GM12878 (cell line): Measurements from ENCODE around the gene TACC2. TPM values are rescaled to one million over a fixed set of nuclear protein-coding genes. Genes with fewer than 3 reads are reported as not detected.

Experiments used
- ATAC-seq: fragments of 200-7000 bp; cut with Tn5 transposase; 3 replicates; pipeline ENCODE4 v1.9.1; 2020; ENCODE audit warnings: mild to moderate bottlenecking, moderate library complexity
- BruUV-seq: library from RNA; stranded (reverse); fragments of 400-500 nt; replicated peaks from 2 replicates; lab custom pipeline; 2021; lab: Mats Ljungman, UMichigan
- CTCF ChIA-PET: fragments of 300-600 bp; sonication (Branson Sonifier 250); formaldehyde crosslinking; extraction: SDS; loops from one replicate; lab custom pipeline; 2021; ENCODE audit warnings: inconsistent platforms; lab: Yijun Ruan, JAX
- POLR2A ChIA-PET: fragments of 350-600 bp; formaldehyde crosslinking; extraction: SDS; loops from one replicate; lab custom pipeline; 2021; ENCODE audit warnings: inconsistent platforms; lab: Charles Lee
- RAD21 ChIA-PET: fragments of 300-600 bp; sonication (Branson Sonifier 250); formaldehyde crosslinking; loops from one replicate; lab custom pipeline; 2023; ENCODE audit warnings: antibody characterized with exemption; ENCODE audit not compliant: unreplicated experiment; lab: Charles Lee
- SMC1A ChIA-PET: fragments of 300-600 bp; sonication (Branson Sonifier 250); formaldehyde crosslinking; loops from one replicate; lab custom pipeline; 2023; ENCODE audit not compliant: unreplicated experiment, uncharacterized antibody; lab: Charles Lee
- DNase-seq: peaks from one replicate; pipeline ENCODE4 v3.0.0-alpha.2; 2011; ENCODE audit warnings: low read depth, low spot score
- FAIRE-seq: peaks from 3 replicates; lab custom pipeline; 2011; peaks lifted over from hg19 to GRCh38; lab: Jason Lieb, UNC
- H2AFZ ChIP-seq: 2 replicates; pipeline ENCODE4 v1.6.0; 2011; ENCODE audit warnings: low read depth, low read length, control low read depth; ENCODE audit not compliant: control insufficient read depth
- H3K27ac ChIP-seq: 2 replicates; pipeline ENCODE4 v1.5.1; 2011; ENCODE audit warnings: control low read depth; ENCODE audit not compliant: control insufficient read depth, insufficient read depth
- H3K27me3 ChIP-seq, 2 experiments: replicated peaks in 1 of 2; 2 replicates each; pipeline versions ENCODE4 v1.6.0 to v1.6.1; 2011; ENCODE audit warnings: low read length in 1 of 2; ENCODE audit not compliant: control insufficient read depth in 2 of 2, insufficient read depth in 2 of 2
- H3K36me3 ChIP-seq, 2 experiments: 2 replicates each; pipeline ENCODE4 v1.5.1; 2011; ENCODE audit warnings: low read length in 1 of 2; ENCODE audit not compliant: control insufficient read depth in 2 of 2, insufficient read depth in 2 of 2
- H3K4me1 ChIP-seq: 2 replicates; pipeline ENCODE4 v1.6.1; 2011; ENCODE audit warnings: mild to moderate bottlenecking, low read length, moderate library complexity, mixed read lengths; ENCODE audit not compliant: control insufficient read depth, insufficient read depth
- H3K4me2 ChIP-seq: 2 replicates; pipeline ENCODE4 v1.6.0; 2011; ENCODE audit warnings: control low read depth; ENCODE audit not compliant: control insufficient read depth, insufficient read depth
- H3K4me3 ChIP-seq: fragments of 200-600 bp; sonication (generic); 2 replicates; pipeline ENCODE4 v1.5.1; 2016
- H3K79me2 ChIP-seq: 2 replicates; pipeline ENCODE4 v1.6.0; 2011; ENCODE audit warnings: low read length; ENCODE audit not compliant: control insufficient read depth, insufficient read depth
- H3K9ac ChIP-seq: 2 replicates; pipeline ENCODE4 v1.8.0; 2011; ENCODE audit warnings: low read length, control low read depth, mixed read lengths; ENCODE audit not compliant: control insufficient read depth, insufficient read depth
- H3K9me3 ChIP-seq: replicated peaks from 3 replicates; pipeline ENCODE4 v1.5.1; 2011; ENCODE audit warnings: mild to moderate bottlenecking, low read length; ENCODE audit not compliant: control insufficient read depth, insufficient read depth
- H4K20me1 ChIP-seq: 2 replicates; pipeline ENCODE4 v1.6.0; 2011; ENCODE audit not compliant: control insufficient read depth, insufficient read depth
- JUNB ChIP-seq: IDR thresholded peaks from 2 replicates; pipeline ENCODE4 v1.6.1; 2016; ENCODE audit warnings: antibody characterized with exemption, mild to moderate bottlenecking
- NR2C2 ChIP-seq: IDR thresholded peaks from 2 replicates; pipeline ENCODE4 v1.6.1; 2011; ENCODE audit warnings: borderline replicate concordance, low read depth; ENCODE audit not compliant: control insufficient read depth, insufficient read length
- POLR2AphosphoS5 ChIP-seq: IDR thresholded peaks from 2 replicates; pipeline ENCODE4 v1.6.1; 2011; ENCODE audit warnings: mild to moderate bottlenecking, low read length, inconsistent platforms
- RBBP5 ChIP-seq: fragments of 200-600 bp; sonication (generic); conservative IDR thresholded peaks from 2 replicates; pipeline ENCODE4 v1.6.1; 2016
- SIX5 ChIP-seq: IDR thresholded peaks from 2 replicates; pipeline ENCODE4 v1.6.1; 2011; ENCODE audit warnings: mild to moderate bottlenecking, low read depth, low read length, moderate library complexity; ENCODE audit not compliant: severe bottlenecking
- SPI1 ChIP-seq: IDR thresholded peaks from 2 replicates; pipeline ENCODE4 v1.6.1; 2011; ENCODE audit warnings: low read depth, mild to moderate bottlenecking, low read length, moderate library complexity, borderline replicate concordance; ENCODE audit not compliant: insufficient read depth
- TCF3 ChIP-seq: IDR thresholded peaks from 2 replicates; pipeline ENCODE4 v1.6.1; 2012; ENCODE audit warnings: low read depth, mild to moderate bottlenecking, low read length, borderline replicate concordance; ENCODE audit not compliant: insufficient read depth
- WGBS: methylation state at CpG from one replicate; pipeline ENCODE4 v1.1.6; 2016; ENCODE audit warnings: low lambda C conversion rate; ENCODE audit not compliant: insufficient replicate concordance, insufficient coverage; ENCODE audit errors: missing lambda C conversion rate; 5-methylcytosine and 5-hydroxymethylcytosine counted together
- in situ Hi-C: fragments of 300-500 bp; cut with MboI; formaldehyde crosslinking; loops from 9 replicates; pipeline ENCODE4 v1.14.3; 2018; ENCODE audit warnings: mixed read lengths
- intact Hi-C: fragments of 100-400 bp; cut with micrococcal nuclease; formaldehyde crosslinking; loops from one replicate; pipeline ENCODE4 v1.14.2; 2022; ENCODE audit not compliant: unreplicated experiment
- polyA plus RNA-seq, 11 experiments: library from polyadenylated mRNA; depleted of rRNA in 4 of 11; unstranded in 6 of 11; stranded (reverse) in 5 of 11; fragments of >200 nt; fragmentation: Nextera tagmentation in 4 of 11; fragmentation: Illumina TruSeq in 1 of 11; extraction: Ambion mirVana in 4 of 11; extraction: Trizol in 1 of 11; gene quantifications; 1 replicate in 1 of 11; 2 replicates in 10 of 11; pipeline versions ENCODE4 v1.2.1 to v1.2.3, GENCODE V29; 2011 to 2016; ENCODE audit warnings: inconsistent platforms in 2 of 11, missing spikeins in 2 of 11, low read depth in 1 of 11
- total RNA-seq, 4 experiments: library from RNA; depleted of rRNA in 3 of 4; stranded (reverse); fragments of >200 nt in 3 of 4; fragmentation: Illumina TruSeq in 1 of 4; extraction: Trizol in 1 of 4; gene quantifications; 2 replicates each; pipeline versions ENCODE4 v1.2.1 to v1.2.3, GENCODE V29; 2013 to 2021
- TF ChIP-seq, protein P1 (sequence below): fragments of 150-350 bp; IDR thresholded peaks from 2 replicates; pipeline ENCODE4 v1.6.1; 2016; ENCODE audit warnings: low read depth, low read length
- TF ChIP-seq, protein P2 (sequence below): fragments of 450-650 bp; IDR thresholded peaks from 2 replicates; pipeline ENCODE4 v1.6.1; 2018; ENCODE audit warnings: mild to moderate bottlenecking, low read depth, moderate library complexity; ENCODE audit not compliant: partially characterized antibody

TACC2 gene
- total and polyA plus RNA-seq, 10 of the 15 experiments (the other 5 are each of a cell fraction or from before 2014, with no cell fraction given) = 0.07 to 0.64 (median 0.13) TPM; not detected in 5

DNA sequence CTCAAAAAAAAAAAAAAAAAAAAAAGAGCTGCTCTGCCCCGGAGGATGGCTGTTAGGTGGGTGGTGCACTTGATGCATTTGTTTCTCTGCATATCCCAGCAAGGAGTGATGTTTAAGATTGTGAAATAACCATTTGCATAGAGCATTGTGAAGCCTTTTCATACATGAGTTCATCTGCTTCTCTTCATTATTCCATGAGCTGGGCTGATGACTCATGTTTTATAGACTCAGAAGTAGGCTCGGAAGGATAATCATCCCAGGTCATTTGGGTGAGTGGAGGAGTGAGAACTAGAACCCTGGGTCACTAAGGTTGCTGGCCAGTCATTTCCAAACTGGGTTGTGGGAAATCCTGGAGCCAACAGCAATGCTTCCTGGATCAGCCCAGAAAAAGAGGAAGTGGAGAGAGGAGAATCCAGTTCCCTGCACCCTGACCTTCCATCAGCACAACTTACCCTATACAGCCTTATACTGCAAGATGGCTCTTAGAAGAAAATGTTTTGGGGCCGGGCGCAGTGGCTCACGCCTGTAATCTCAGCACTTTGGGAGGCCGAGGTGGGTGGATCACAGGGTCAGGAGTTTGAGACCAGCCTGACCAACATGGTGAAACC is 45.3 kb downstream of the TACC2 start:
- no peaks in the 10 kb centered on the region for H3K4me1 ChIP-seq
- peak; percentile 25; the same call in 1 of the 2 replicates for TF ChIP-seq SPI1
- no peak for TF ChIP-seq SIX5
- RAD21 ChIA-PET = no interaction called here
- H3K79me2 ChIP-seq = no peaks in the 10 kb centered on the region
- intact Hi-C loops = no loop called here
- no peaks in the 10 kb centered on the region for H4K20me1 ChIP-seq
- H3K27me3 ChIP-seq = no peaks in the 10 kb centered on the region
- H2AFZ ChIP-seq = no peak overlapping the region
- H3K27ac ChIP-seq = no peak overlapping the region
- no peaks in the 10 kb centered on the region for H3K9me3 ChIP-seq
- H3K4me2 ChIP-seq = no peak overlapping the region
- FAIRE-seq = no peak
- no peak overlapping the region for H3K4me3 ChIP-seq
- no peaks in the 10 kb centered on the region for H3K36me3 ChIP-seq
- POLR2A ChIA-PET = no interaction called here
- ATAC-seq = no peak
- no peak for DNase-seq
- H3K9ac ChIP-seq = no peak overlapping the region
- WGBS = 83% methylated on average over 6 of the region's 6 CpGs
- SMC1A ChIA-PET = no interaction called here
- CTCF ChIA-PET = interaction anchor here (0.7 kb wide), 1 partner anchor 20 kb away, joined by 3 read pairs; no protein-coding TSS in a partner anchor
- BruUV-seq = no TSS peak
- in situ Hi-C loops = no loop called here

DNA sequence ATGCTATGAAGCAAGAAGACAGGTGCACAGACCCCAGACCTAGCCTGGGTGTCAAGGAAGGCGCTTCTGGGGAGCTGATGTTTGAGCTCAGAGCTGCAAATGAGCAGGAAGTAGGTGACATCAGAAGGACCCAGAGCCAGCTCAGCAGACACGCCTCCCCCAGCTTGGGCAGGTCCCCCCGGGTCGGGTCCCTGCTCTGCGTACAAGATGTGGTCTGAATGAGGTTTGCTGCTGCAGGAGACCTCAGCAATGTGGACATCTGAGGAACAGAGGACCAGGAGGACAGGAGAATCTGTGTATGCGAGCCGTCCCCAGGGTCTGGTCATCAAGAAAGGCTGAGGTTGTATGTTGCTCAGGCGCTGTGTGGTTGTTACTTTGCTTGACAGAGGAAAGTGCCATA is 51.8 kb downstream of the TACC2 start:
- no peaks in the 10 kb centered on the region for H3K4me1 ChIP-seq
- FAIRE-seq (no peak), ATAC-seq (no peak), DNase-seq (no peak)
- no peak overlapping the region for H3K27ac ChIP-seq
- WGBS = 36% methylated on average over 8 of the region's 8 CpGs
- H3K9me3 ChIP-seq = no peaks in the 10 kb centered on the region
- H2AFZ ChIP-seq = no peak overlapping the region
- ChIA-PET SMC1A (no interaction called here), CTCF (interaction anchor here (0.9 kb wide), 1 partner anchor 10 kb away, joined by 3 read pairs; no protein-coding TSS in a partner anchor), POLR2A (interaction anchor here (0.5 to 0.7 kb wide), 2 partner anchors 9 to 21 kb away, joined by 3 to 5 read pairs; no protein-coding TSS in a partner anchor), RAD21 (no interaction called here)
- H3K79me2 ChIP-seq = no peaks in the 10 kb centered on the region
- no TSS peak for BruUV-seq
- in situ Hi-C loops = no loop called here
- H3K4me2 ChIP-seq = no peak overlapping the region
- 0 out of 4 replicates have a peak, but pooled peaks cover 0 to 4% of the 10 kb centered on the region in 2 experiments for H3K27me3 ChIP-seq
- H3K36me3 ChIP-seq = no peaks in the 10 kb centered on the region
- H3K9ac ChIP-seq = no peak overlapping the region
- no peak overlapping the region for H3K4me3 ChIP-seq
- H4K20me1 ChIP-seq = no peaks in the 10 kb centered on the region
- intact Hi-C loops = no loop called here
- TF ChIP-seq, protein P1, sequence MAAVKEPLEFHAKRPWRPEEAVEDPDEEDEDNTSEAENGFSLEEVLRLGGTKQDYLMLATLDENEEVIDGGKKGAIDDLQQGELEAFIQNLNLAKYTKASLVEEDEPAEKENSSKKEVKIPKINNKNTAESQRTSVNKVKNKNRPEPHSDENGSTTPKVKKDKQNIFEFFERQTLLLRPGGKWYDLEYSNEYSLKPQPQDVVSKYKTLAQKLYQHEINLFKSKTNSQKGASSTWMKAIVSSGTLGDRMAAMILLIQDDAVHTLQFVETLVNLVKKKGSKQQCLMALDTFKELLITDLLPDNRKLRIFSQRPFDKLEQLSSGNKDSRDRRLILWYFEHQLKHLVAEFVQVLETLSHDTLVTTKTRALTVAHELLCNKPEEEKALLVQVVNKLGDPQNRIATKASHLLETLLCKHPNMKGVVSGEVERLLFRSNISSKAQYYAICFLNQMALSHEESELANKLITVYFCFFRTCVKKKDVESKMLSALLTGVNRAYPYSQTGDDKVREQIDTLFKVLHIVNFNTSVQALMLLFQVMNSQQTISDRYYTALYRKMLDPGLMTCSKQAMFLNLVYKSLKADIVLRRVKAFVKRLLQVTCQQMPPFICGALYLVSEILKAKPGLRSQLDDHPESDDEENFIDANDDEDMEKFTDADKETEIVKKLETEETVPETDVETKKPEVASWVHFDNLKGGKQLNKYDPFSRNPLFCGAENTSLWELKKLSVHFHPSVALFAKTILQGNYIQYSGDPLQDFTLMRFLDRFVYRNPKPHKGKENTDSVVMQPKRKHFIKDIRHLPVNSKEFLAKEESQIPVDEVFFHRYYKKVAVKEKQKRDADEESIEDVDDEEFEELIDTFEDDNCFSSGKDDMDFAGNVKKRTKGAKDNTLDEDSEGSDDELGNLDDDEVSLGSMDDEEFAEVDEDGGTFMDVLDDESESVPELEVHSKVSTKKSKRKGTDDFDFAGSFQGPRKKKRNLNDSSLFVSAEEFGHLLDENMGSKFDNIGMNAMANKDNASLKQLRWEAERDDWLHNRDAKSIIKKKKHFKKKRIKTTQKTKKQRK = no peak
- TF ChIP-seq, protein P2, sequence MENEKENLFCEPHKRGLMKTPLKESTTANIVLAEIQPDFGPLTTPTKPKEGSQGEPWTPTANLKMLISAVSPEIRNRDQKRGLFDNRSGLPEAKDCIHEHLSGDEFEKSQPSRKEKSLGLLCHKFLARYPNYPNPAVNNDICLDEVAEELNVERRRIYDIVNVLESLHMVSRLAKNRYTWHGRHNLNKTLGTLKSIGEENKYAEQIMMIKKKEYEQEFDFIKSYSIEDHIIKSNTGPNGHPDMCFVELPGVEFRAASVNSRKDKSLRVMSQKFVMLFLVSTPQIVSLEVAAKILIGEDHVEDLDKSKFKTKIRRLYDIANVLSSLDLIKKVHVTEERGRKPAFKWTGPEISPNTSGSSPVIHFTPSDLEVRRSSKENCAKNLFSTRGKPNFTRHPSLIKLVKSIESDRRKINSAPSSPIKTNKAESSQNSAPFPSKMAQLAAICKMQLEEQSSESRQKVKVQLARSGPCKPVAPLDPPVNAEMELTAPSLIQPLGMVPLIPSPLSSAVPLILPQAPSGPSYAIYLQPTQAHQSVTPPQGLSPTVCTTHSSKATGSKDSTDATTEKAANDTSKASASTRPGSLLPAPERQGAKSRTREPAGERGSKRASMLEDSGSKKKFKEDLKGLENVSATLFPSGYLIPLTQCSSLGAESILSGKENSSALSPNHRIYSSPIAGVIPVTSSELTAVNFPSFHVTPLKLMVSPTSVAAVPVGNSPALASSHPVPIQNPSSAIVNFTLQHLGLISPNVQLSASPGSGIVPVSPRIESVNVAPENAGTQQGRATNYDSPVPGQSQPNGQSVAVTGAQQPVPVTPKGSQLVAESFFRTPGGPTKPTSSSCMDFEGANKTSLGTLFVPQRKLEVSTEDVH = no peak
- TF ChIP-seq POLR2AphosphoS5 (no peak), TCF3 (no peak), NR2C2 (no peak), JUNB (no peak), RBBP5 (no peak)
